Right lobe of liver (tissue), 4 donors: ENCODE measurements around the gene MTHFD1L.

Experiments used
- POLR2A ChIP-seq: fragments of 450-650 bp; IDR thresholded peaks from one replicate; pipeline ENCODE4 v1.6.1; 2017; ENCODE audit warnings: antibody characterized with exemption, mild to moderate bottlenecking
- TF ChIP-seq, protein P1 (sequence below), 4 donors: fragments of 200-600 bp in 3 of 4; fragments of 450-650 bp in 1 of 4; IDR thresholded peaks; one replicate each; pipeline versions ENCODE4 v1.5.1 to v1.8.0; 2016 to 2022; ENCODE audit warnings: antibody characterized with exemption in 4 of 4, mild to moderate bottlenecking in 2 of 4
- donor health status: DM: no; HTN: no; CAD: no.
- donor health status: DM: no; HTN: no; CAD: no.
- donor health status: DM: no; HTN: yes; CAD: no.

GRCh38 chr6:151036869-151037680, 171.6 kb downstream of the MTHFD1L start:
- TF ChIP-seq, protein P1, sequence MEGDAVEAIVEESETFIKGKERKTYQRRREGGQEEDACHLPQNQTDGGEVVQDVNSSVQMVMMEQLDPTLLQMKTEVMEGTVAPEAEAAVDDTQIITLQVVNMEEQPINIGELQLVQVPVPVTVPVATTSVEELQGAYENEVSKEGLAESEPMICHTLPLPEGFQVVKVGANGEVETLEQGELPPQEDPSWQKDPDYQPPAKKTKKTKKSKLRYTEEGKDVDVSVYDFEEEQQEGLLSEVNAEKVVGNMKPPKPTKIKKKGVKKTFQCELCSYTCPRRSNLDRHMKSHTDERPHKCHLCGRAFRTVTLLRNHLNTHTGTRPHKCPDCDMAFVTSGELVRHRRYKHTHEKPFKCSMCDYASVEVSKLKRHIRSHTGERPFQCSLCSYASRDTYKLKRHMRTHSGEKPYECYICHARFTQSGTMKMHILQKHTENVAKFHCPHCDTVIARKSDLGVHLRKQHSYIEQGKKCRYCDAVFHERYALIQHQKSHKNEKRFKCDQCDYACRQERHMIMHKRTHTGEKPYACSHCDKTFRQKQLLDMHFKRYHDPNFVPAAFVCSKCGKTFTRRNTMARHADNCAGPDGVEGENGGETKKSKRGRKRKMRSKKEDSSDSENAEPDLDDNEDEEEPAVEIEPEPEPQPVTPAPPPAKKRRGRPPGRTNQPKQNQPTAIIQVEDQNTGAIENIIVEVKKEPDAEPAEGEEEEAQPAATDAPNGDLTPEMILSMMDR (IDR thresholded peaks at IDR 0.05), result no peak
- no peak for TF ChIP-seq POLR2A
